Bronchial epithelial cell (primary cell): Measurements from ENCODE around the gene TIGD2. TPM values are rescaled to one million over a fixed set of nuclear protein-coding genes. Genes with fewer than 3 reads are reported as not detected.

Experiments
- DNase-seq: peaks from one replicate; pipeline ENCODE4 v3.0.0-alpha.2; 2010; ENCODE audit warnings: low read depth
- FAIRE-seq: peaks from 2 replicates; lab custom pipeline; 2011; peaks lifted over from hg19 to GRCh38; lab: Jason Lieb, UNC
- H3K27me3 ChIP-seq: 2 replicates; pipeline ENCODE4 v1.5.1; 2011; ENCODE audit warnings: low read length; ENCODE audit not compliant: control insufficient read depth, insufficient read depth
- H3K36me3 ChIP-seq: 2 replicates; pipeline ENCODE4 v1.5.1; 2011; ENCODE audit warnings: low read length; ENCODE audit not compliant: control insufficient read depth, insufficient read depth
- H3K4me3 ChIP-seq: 2 replicates; pipeline ENCODE4 v1.5.1; 2011; ENCODE audit warnings: mild to moderate bottlenecking, low read depth, low read length, control low read depth
- total RNA-seq: library from RNA; depleted of rRNA; stranded (reverse); fragments of >200 nt; gene quantifications from 2 replicates; pipeline ENCODE4 v1.2.1, GENCODE V29; 2014
- TF ChIP-seq, protein P1 (sequence below): IDR thresholded peaks from 2 replicates; pipeline ENCODE4 v1.5.1; 2011; ENCODE audit warnings: mild to moderate bottlenecking, moderate library complexity, low read length, control low read depth, inconsistent platforms; ENCODE audit not compliant: insufficient read depth, severe bottlenecking

TIGD2 gene
- total RNA-seq, 1 donor from 2014 or later, result 9.2 TPM

DNA sequence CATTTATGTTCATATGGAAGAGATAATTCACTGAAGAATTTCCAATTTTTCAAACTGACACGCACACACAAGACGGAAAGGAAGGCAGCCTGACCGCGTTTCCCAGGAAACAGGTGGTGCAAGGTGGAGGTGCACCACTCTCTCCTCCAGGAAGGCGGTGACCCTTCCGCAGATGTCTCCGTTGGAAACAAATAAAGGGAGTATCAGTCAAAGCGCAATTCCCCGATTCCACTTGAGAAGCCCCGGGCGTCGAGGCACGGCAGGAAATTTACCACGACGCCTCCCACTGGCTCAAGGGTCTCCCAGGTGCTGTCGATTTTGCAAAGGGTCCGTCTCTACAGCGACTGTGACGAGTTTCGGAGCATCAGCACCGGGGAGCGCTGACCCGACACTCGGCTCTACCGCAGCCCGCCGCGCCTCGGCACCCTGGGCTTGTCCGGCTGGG, 770 bp upstream of the TIGD2 start:
- TF ChIP-seq, protein P1, sequence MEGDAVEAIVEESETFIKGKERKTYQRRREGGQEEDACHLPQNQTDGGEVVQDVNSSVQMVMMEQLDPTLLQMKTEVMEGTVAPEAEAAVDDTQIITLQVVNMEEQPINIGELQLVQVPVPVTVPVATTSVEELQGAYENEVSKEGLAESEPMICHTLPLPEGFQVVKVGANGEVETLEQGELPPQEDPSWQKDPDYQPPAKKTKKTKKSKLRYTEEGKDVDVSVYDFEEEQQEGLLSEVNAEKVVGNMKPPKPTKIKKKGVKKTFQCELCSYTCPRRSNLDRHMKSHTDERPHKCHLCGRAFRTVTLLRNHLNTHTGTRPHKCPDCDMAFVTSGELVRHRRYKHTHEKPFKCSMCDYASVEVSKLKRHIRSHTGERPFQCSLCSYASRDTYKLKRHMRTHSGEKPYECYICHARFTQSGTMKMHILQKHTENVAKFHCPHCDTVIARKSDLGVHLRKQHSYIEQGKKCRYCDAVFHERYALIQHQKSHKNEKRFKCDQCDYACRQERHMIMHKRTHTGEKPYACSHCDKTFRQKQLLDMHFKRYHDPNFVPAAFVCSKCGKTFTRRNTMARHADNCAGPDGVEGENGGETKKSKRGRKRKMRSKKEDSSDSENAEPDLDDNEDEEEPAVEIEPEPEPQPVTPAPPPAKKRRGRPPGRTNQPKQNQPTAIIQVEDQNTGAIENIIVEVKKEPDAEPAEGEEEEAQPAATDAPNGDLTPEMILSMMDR, result no peak
- DNase-seq, result no peak
- Histone ChIP-seq H3K27me3 (peaks cover 2% of the 10 kb centered on the region), H3K36me3 (no peaks in the 10 kb centered on the region), H3K4me3 (peak overlapping the region; percentile 74)
- FAIRE-seq, result no peak

DNA sequence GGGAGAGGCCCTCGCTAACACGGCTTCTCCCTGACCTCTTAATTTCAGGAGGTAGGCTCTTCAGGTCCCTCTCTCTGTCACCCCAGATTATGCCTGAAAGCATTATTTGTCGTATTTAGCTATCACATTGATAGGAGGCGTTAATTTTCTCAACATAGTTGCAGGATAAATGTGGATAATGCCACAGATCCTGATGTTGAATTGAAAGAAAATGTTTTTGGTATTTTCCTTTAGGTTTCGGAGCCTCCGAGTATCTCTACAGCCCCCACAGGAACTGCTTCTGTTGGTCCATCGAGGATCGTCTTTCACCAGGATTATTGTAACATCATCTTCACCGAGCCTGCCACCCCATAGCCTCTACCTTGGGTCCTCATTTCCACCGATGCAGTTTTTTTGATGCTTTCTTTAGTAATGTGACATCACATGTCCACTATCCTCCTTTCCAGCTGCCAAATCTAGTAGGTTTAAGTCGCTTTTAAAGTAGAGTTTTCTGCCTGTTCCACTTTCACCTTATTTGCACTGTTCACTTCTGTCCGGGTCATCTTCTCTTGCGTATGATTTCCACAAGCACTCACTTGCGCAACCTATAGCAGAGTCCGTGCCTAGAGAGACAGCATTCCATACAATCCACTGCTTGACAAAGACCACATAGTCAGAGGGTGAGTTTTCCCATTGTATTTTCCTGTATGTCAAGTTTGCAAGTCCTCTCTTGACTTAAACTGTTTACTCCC, 665 bp downstream of the TIGD2 start:
- TF ChIP-seq, protein P1, result no peak
- Histone ChIP-seq H3K27me3 (peaks cover 2% of the 10 kb centered on the region), H3K36me3 (no peaks in the 10 kb centered on the region), H3K4me3 (peak overlapping the region; percentile 74)
- FAIRE-seq, result peak; percentile 77
- DNase-seq, result peak; percentile 99

DNA sequence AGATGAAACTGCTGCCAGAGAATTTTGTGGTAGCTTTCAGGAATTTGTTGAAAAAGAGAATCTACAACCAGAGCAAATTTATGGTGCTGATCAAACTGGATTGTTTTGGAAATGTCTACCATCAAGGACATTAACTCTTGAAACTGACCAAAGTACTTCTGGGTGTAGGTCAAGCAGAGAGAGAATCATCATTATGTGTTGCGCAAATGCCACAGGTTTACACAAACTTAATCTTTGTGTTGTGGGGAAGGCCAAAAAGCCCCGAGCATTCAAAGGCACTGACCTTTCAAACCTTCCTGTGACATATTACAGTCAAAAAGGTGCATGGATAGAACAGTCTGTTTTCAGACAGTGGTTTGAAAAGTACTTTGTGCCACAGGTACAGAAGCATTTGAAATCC, 2.1 kb downstream of the TIGD2 start:
- FAIRE-seq (no peak), DNase-seq (no peak)
- no peaks in the 10 kb centered on the region for H3K36me3 ChIP-seq
- no peak overlapping the region for H3K4me3 ChIP-seq
- H3K27me3 ChIP-seq, result peaks cover 2% of the 10 kb centered on the region
- TF ChIP-seq, protein P1, result no peak

DNA sequence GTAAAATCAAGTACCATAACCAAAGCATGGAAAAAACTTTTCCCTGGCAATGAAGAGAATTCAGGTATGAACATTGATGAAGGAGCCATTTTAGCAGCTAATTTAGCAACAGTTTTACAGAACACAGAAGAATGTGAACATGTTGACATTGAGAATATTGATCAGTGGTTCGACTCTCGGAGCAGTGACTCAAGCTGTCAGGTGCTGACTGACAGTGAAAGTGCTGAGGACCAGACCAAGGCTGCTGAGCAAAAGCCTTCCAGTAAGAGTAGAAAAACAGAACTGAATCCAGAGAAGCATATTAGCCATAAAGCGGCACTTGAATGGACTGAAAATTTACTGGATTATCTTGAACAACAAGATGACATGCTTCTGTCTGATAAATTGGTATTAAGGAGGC, 2.8 kb downstream of the TIGD2 start:
- TF ChIP-seq, protein P1, result no peak

DNA sequence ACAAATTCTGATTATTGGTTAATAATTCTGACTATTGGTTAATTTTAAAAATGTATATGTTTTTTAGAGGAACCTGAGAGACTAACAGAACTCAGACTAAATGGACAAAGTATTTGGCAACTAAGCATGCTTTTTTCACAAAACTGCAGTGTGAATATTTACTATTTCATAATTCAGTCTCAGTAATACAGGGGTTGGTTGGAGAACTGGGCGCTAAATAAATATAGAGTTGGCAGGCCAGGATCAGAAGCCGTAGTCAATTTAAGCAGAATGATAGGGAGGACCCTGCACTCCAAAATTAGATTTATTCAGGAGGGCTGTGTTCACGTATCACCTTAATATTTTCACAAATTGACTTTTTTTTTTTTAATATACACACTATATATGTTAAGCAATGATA, 5.8 kb downstream of the TIGD2 start:
- FAIRE-seq, result no peak
- TF ChIP-seq, protein P1, result no peak
- no peak for DNase-seq
- Histone ChIP-seq H3K4me3 (no peak overlapping the region), H3K27me3 (no peaks in the 10 kb centered on the region), H3K36me3 (no peaks in the 10 kb centered on the region)

More for the DNA sequence above, 2.8 kb downstream of the TIGD2 start:
- H3K36me3 ChIP-seq, result no peaks in the 10 kb centered on the region
- no peak overlapping the region for H3K4me3 ChIP-seq
- H3K27me3 ChIP-seq, result peaks cover 2% of the 10 kb centered on the region
- DNase-seq (no peak), FAIRE-seq (no peak)
